Measurements from ENCODE around the gene TMEM30A.
A peak's percentile ranks its signal among the peaks of the same experiment; 100 is the strongest.

The TMEM30A gene

DNA sequence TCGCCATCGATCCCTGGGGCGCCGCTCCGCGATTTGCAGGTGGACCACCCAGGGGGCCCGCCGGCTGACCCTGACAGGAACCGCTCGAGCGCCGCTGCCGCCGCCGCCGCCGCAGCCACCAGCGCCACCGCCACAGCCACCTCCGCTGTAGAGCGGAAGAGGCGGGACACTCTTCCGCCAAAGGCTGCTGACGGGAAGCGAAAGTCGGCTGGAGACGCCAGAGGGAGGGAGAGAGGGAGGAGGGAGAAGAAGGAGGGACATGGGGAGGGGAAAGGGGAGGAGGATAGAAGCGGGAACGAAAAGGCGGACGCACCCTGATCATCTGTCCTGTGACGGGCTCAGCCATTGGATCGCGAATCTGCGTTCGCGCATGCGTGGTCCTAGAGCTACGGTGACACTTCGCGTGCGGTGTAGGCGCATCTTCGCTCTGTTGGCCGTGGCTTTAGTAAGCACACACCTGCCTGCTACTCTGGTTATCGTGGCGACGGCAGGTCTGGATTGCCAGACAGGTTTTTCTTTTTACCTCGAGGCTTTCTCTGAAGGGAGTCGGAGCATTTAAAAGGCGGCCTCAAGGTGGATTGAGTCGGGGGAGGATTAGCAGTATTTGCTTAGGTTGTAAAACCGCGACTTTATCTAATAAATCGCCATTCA is at the start of gene TMEM30A:
Gene TMEM30A, minus strand, starts transcription at position 161 of the 651 bp plus-strand sequence. Its CDS starts 154 bp downstream, at position 7.
- peak; percentile 92 to 95 for DNase-seq (ENCODE audit: low read depth in 1 of 2, low spot score in 1 of 2)

DNA sequence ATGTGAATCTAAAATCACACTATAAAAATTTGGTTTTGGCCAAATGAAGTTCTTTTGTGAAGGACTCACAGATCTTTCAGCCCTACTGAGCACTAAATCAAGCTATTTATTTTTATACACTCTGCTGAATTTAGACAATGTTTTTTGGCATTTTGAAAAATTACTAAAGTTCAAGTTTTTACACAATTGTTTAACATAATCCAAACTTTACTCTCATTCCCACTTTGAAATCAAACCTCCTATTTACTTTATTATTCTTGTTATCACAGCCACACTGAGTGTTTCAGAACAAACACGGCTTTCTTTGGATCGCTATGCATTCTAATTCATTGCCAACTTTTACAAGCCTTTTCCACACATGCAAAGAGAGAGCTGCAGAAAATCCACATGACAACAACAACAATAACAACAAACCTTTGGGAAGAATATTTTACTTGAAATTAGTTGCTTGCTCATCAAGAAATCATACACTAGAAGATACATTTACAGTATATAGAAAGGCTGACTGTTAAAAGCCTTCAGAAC is 49.1 kb upstream of the TMEM30A start:
- DNase-seq (ENCODE audit: low read depth in 1 of 2, low spot score in 1 of 2): no peak

DNA sequence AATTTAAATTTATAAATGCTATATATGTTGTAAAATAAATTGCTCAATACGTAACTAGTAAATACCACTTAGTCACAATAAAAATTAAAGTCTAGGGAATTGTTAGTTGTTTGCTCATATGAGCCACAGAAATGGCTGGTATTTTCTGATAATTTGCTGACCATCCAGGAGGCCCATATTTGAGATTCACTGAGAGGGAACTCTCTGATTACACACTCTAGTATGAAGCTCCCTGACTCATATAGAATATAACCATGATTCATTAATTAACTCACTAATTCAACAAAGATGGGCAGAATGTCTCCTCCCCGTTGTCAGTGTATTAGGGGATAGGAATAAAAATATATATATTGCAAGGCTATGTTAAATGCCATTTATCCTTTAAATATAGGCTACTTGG is 46.6 kb upstream of the TMEM30A start:
- no peak for DNase-seq (ENCODE audit: low read depth in 1 of 2, low spot score in 1 of 2)

DNA sequence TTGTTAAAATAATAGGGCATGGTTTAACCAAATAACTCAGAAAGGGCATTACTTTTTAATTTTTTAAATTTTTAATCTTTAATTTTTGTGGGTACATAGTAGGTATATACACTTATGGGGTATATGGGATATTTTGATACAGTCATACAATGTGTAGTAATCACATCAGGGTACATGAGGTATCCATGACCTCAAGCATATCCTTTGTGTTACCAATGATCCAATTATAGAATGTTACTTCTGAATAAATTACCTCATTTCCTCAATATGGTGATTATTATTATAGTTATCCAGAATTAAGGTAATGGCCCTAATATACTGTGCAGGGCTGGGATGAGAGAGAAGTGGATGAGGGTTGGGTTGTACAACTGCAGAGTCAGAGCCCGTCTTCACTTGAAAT is 45.1 kb upstream of the TMEM30A start:
- no peak for DNase-seq (ENCODE audit: low read depth in 1 of 2, low spot score in 1 of 2)

DNA sequence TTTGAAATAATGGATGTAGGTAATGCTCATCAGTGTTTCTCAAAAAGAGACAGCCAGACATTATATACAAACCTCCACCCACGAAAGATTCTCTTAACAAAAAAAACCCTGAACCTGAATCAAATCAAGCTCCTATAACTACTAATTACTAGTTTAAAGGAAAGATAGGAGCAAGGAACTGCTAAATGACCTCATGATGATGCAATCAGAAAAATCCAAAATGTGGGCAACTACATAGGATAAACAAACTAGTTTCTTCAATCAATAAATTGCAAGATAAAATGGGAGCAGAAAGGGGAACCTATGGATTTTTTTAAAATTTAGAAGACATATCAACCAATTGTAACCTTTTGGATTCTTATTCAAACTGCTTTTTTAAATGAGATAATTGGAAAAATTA is 43.2 kb upstream of the TMEM30A start:
- no peak for DNase-seq (ENCODE audit: low read depth in 1 of 2, low spot score in 1 of 2)

- no peak for DNase-seq (ENCODE audit: low read depth in 1 of 2, low spot score in 1 of 2)
These were observed 42.1 kb upstream of the TMEM30A start for GRCh38 chr6:75326557-75327258.

- DNase-seq (ENCODE audit: low read depth in 1 of 2, low spot score in 1 of 2): no peak
These were observed 34.3 kb upstream of the TMEM30A start for GRCh38 chr6:75318900-75319299.

- no peak for DNase-seq (ENCODE audit: low read depth in 1 of 2, low spot score in 1 of 2)
These were observed 33.1 kb upstream of the TMEM30A start for GRCh38 chr6:75317503-75318206.

DNA sequence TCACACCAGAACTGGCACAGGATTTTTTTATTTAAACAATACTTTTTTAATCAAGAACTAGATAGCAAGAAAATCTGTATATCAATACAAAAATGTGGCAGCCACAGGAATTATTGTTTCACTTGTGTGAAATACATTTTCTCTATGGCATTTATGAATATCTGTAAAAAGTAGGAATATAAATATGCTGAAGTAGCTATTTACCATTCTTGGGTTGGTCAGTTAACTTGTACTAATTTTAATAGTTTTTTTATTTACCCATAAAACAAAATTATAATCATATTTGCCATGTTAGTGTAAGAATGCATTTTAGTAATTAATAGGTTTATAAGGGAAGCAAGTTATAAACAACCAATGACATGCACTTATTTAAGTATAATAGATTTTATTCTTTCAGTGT is 31.4 kb upstream of the TMEM30A start:
- DNase-seq (ENCODE audit: low read depth in 1 of 2, low spot score in 1 of 2): no peak

DNA sequence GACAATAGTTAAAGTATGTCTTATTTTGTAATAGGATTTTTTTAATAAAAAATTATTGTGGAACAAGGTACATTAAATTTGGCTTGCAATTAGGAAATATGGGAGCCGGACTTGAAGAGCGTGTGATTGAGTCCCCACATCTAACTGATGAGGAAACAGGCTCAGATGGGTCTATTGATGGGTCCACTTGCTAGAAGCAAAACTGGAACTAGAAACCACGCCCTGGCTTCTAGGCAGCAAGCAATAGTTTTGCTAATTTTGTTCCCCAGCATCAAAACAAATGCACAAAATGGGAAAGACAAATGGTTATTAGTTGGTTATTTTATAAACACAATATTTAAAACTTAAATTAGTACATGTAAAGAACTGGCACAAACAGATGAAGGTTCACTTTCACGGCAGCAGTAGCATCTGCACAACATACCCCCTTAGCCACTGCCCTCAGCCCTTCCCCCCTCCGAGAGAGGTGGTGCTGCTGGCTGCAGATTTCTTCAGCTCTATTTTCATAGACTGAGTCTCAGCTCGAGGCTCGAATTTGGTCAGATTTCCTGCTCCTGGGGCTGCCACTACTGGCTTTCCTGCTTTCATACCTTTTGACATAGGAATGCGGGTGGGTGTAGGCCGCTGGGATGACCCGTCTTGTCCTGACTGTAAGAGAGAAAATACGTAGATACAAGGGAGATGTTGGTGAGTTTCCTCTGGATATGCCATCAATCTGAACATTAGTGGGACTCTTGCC is 23.8 kb upstream of the TMEM30A start:
- DNase-seq (ENCODE audit: low read depth in 1 of 2, low spot score in 1 of 2): no peak

DNA sequence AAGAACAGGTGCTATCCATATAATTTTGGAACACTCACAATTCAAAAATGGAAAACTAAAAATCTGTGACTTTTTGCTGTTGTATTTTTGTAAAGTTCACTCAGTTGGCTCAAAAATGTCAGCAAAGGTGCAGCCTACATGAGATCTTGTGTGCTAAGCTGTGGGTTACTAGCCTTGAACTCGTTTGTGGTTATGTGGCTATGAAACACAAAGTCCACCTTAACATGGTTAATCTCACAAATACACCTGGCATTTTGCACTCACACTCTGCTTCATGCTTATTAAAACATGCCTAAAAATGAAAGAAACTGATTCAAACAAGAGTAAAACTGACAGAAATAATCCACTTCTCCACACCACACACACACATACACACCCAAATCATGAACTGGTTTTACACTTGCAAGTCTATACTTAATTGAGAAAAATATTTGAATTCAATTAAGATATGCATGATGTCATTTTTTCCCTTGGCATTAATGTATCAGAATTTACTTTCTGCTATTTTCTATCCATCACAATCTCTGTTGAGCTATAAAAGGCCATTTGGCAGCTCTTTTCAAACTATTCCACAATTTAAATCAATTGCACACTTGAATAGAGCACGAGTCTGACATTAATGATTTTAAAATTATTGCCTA is 22.9 kb upstream of the TMEM30A start:
- DNase-seq (ENCODE audit: low read depth in 1 of 2, low spot score in 1 of 2): no peak

DNA sequence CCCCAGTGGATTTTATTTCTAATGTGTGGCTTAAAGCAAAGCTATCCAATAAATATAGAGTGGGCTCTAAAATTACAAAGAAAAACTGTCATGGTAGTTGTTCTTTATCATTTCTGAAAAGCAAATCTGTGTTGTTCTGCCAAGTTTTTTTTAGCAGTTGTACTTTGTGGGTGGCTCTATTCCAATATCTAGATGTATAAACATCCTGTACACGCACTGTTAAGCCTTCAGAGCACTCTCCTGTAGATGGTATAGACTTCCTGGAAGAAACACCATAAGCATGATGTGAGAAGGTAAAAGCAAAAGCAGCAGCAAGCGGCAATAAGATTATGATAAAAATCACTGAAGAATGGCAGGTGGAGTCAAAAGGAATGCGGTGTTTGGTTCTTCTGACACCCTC is 21.5 kb upstream of the TMEM30A start:
- no peak for DNase-seq (ENCODE audit: low read depth in 1 of 2, low spot score in 1 of 2)

GRCh38 chr6:75305573-75305972 is 21.0 kb upstream of the TMEM30A start:
- DNase-seq (ENCODE audit: low read depth in 1 of 2, low spot score in 1 of 2): no peak

DNA sequence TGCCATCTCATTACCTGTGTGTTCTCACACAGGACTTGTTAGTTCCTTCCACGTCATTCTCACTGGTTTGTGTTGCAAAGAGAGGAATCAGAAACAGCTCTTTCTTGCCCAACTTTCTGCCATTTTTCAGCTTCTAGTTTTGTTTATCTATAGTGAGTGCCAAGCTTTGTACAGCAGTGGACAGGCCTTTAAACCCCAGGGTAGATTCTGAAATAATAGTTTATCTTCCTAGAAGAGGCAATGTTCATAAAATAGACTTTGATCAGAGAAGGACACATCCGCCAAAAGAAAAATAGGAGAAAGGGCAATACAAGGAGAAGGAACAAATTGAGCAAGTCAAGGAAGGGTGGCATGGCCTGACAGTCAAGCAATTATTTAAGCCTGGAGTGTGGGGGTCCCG is 17.7 kb upstream of the TMEM30A start:
- no peak for DNase-seq (ENCODE audit: low read depth in 1 of 2, low spot score in 1 of 2)

DNA sequence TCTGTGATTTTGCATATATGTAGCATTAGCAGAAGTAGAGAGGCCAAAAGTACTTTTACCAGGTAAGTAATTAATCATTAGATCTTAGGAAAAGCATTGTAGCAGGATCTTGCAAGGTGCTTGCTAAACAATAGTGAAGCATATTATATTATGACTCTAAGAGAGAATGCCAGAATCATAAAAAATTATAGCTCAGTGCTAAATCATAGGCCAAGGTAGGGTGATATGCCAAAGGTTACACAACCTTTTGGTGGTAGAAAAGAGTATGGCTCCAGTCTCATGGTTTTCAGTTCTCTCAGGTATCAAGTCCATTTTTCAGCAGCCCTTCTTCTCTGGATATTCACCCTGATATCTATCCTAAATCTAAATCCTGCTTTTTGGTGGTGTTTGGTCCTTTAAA is 16.9 kb upstream of the TMEM30A start:
- no peak for DNase-seq (ENCODE audit: low read depth in 1 of 2, low spot score in 1 of 2)

DNA sequence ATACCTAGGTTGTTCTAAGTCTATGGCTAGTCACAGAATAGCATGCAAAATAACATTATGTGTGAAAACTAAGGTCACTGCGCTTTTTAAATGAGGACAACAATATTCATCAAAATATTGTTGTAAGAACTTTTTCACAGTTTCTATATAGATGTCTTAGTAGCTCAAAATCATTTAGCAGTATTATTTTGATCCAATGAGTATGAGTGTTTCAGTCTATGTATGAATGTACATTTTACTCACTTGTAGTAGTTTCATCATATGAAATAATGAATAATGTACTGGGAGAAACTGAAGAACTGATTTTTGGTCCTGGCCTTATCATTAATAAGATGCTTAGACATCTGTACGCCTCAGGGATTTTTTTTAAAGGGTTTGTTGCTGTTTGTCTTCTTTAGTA is 16.5 kb upstream of the TMEM30A start:
- no peak for DNase-seq (ENCODE audit: low read depth in 1 of 2, low spot score in 1 of 2)

GRCh38 chr6:75300531-75300855 is 15.9 kb upstream of the TMEM30A start:
- no peak for DNase-seq (ENCODE audit: low read depth in 1 of 2, low spot score in 1 of 2)

DNA sequence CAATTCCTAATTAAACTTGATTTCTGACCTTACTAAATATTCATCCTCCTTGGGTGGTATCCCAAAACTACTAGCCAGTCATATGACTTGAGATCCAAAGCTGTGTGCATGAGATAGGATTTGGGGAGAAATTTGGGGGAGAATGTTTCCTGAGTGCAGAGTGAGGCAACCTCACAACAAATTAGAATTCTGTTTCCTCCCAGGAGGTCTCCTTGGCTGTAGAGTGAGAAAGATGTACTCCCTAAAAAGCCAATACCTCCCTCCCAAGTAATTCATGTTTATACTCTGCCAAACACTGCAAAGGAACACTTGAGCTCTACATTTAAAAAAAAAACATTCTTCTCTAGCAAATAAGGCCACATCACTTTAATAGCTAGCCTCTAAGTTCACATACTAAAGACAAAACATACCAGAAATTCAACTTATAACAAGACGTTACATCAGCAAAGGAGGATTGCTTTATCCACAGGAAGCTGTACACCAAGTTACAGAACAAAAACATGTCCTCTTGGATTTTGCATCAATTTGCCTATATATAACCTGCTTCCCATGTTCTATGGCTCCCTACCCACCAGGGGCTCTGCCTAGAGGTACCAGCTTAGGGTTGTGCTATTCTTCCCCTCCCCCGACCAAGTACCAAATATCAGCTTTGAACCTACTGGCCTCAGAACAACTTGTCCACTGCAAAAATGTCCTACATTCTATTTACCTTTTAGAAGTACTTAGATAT is 15.4 kb upstream of the TMEM30A start:
- no peak for DNase-seq (ENCODE audit: low read depth in 1 of 2, low spot score in 1 of 2)

- no peak for DNase-seq (ENCODE audit: low read depth in 1 of 2, low spot score in 1 of 2)
These were observed 12.5 kb upstream of the TMEM30A start for GRCh38 chr6:75296811-75297779.

All from activated T-helper 1 cell treated with anti-CD3 and anti-CD28 coated beads, Interleukin-2, amount 50 U/mL, for 16 hours (primary cell).